G401.6 (cell line): ENCODE data around the gene BRD4.
"Not testable (repeated sequence)": the region's sequence is repeated elsewhere in the genome, so short reads cannot be mapped to it uniquely, and the experiment has no call there.

Source experiments
- FAIRE-seq: peaks from 2 replicates; lab custom pipeline; 2012; peaks lifted over from hg19 to GRCh38; lab: Jason Lieb, UNC

BRD4 gene

GRCh38 chr19:15332311-15332996 is at the start of gene BRD4:
Gene BRD4 (minus strand): TSS chr19:15332539. CDS start chr19:15273099, 59,440 bp downstream.
- no peak for FAIRE-seq

GRCh38 chr19:15381864-15382263 is 49.5 kb upstream of the BRD4 start:
- FAIRE-seq: no peak

GRCh38 chr19:15381429-15381828 is 49.1 kb upstream of the BRD4 start:
- no peak for FAIRE-seq

- FAIRE-seq: no peak
These were observed 47.8 kb upstream of the BRD4 start for GRCh38 chr19:15379999-15380647.

- no peak for FAIRE-seq
These were observed 47.0 kb upstream of the BRD4 start, which contains the start of gene AKAP8 for GRCh38 chr19:15379083-15379998. Gene AKAP8 (minus strand): TSS chr19:15379787. CDS start chr19:15379731, 56 bp downstream.

- no peak for FAIRE-seq
These were observed 46.3 kb upstream of the BRD4 start for GRCh38 chr19:15378534-15379082.

- no peak for FAIRE-seq
These were observed 42.6 kb upstream of the BRD4 start for GRCh38 chr19:15374796-15375440.

GRCh38 chr19:15374105-15374651 is 41.8 kb upstream of the BRD4 start:
- FAIRE-seq: no peak

- FAIRE-seq: no peak
These were observed 41.3 kb upstream of the BRD4 start for GRCh38 chr19:15373644-15374043.

- no peak for FAIRE-seq
These were observed 40.6 kb upstream of the BRD4 start for GRCh38 chr19:15372891-15373301.

GRCh38 chr19:15372470-15372869 is 40.1 kb upstream of the BRD4 start:
- no peak for FAIRE-seq

GRCh38 chr19:15371786-15372380 is 39.5 kb upstream of the BRD4 start:
- no peak for FAIRE-seq

- no peak for FAIRE-seq
These were observed 38.8 kb upstream of the BRD4 start for GRCh38 chr19:15371119-15371518.

- no peak for FAIRE-seq
These were observed 37.2 kb upstream of the BRD4 start for GRCh38 chr19:15369594-15369891.

GRCh38 chr19:15368798-15369593 is 36.7 kb upstream of the BRD4 start:
- FAIRE-seq: no peak

- no peak for FAIRE-seq
These were observed 35.8 kb upstream of the BRD4 start for GRCh38 chr19:15368051-15368632.

- FAIRE-seq: no peak
These were observed 35.1 kb upstream of the BRD4 start for GRCh38 chr19:15367439-15367838.

GRCh38 chr19:15365264-15365663 is 32.9 kb upstream of the BRD4 start:
- no peak for FAIRE-seq

GRCh38 chr19:15363791-15364190 is 31.5 kb upstream of the BRD4 start:
- FAIRE-seq: not testable (repeated sequence)

- FAIRE-seq: not testable (repeated sequence)
These were observed 30.7 kb upstream of the BRD4 start for GRCh38 chr19:15363048-15363447.
